Epidermal melanocyte (primary cell): ENCODE results near the gene NFKB1.

ENCODE experiments used
- DNase-seq: peaks from one replicate; pipeline ENCODE4 v3.0.0; 2011; ENCODE audit warnings: low spot score; ENCODE audit not compliant: insufficient read length

Gene NFKB1

DNA sequence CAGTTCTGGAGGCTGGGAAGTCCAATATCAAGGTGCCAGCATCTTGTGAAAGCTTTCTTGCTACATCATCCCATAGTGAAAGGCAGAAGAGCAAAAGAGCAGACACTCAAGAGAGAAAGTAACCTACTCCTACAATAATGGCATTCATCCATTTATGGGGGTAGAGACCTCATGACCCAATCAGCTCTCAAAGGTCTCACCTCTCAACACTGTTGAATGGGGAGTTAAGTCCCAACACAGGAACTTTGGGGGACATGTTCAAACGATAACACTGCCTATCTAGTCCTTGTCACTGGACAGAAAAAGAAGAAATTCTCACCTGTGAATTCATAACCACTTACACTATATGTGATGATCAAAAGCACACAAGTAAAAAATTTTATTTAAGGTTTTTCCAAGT is 6.6 kb upstream of the NFKB1 start:
- no peak for DNase-seq

DNA sequence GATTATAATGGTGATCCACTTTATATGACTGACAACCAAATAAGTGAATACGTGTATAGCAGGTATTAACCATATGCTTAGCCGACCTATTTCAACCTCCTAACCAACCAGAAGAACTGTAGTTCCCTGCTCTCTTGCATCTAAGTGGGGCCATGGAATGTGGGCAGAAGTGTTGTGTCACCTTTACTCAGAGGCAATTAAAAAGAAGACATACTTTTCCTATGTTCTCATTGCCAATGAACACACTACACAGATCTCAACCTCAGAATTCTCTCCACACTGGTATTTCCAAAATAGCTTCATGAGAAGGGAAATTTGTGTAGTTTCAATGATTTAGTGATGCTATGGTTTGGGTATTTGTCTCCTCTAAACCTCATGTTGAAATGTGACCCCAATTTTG is 3.2 kb upstream of the NFKB1 start:
- DNase-seq, result no peak

DNA sequence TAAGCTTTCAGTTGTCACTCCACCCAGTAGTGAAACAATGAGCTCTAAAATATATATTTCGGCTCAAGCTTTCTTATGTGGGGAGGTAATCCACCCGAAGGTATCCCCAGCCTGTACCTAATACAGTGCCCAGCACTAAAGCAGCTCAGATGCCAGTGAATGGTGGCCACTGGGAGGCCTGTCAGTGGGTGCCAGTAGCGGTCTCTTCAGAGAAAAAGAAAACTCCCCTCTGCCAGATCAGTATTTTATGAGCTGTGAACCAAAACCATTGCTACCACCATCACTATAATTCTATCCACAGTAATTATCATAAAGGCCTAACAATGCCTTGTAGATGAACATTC is 835 bp upstream of the NFKB1 start:
- no peak for DNase-seq

DNA sequence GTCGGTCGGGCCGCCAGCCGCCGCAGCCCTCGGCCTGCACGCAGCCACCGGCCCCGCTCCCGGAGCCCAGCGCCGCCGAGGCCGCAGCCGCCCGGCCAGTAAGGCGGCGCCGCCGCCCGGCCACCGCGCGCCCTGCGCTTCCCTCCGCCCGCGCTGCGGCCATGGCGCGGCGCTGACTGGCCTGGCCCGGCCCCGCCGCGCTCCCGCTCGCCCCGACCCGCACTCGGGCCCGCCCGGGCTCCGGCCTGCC is 213 bp downstream of the NFKB1 start:
- no peak for DNase-seq

DNA sequence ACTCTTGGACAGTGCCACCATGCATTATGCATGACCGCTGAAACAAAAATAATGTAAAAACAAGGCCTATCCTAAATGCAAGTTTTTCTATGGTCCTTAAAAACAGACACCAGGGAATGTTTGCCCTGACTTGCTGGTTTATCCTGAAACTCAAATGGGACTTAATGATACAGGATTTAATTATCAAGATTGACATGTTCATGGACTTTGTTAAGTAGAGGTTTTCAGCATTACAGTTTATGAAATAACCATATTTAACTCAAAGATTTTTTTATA is 1.3 kb downstream of the NFKB1 start:
- DNase-seq, result no peak

DNA sequence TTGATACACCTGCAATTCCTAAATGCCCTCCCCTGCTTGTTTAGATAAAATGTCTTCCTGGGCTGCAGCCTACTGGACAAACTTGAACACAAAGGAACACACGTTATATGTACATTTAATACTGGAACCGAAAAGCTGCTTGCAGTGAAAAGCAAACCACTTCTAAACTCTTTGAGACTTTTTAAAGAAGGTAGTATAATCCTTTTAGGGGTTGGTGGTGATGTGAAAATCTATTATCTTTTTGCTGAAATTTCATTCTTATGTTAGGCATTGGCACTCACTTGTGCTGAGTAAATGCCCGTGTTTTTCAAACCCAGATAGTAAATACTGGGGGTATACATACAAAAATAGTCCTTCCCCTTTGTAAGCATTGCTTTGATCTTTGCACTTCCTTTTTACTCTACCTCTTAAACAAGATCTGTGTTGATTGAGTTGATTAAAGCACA is 2.2 kb downstream of the NFKB1 start:
- DNase-seq, result no peak

DNA sequence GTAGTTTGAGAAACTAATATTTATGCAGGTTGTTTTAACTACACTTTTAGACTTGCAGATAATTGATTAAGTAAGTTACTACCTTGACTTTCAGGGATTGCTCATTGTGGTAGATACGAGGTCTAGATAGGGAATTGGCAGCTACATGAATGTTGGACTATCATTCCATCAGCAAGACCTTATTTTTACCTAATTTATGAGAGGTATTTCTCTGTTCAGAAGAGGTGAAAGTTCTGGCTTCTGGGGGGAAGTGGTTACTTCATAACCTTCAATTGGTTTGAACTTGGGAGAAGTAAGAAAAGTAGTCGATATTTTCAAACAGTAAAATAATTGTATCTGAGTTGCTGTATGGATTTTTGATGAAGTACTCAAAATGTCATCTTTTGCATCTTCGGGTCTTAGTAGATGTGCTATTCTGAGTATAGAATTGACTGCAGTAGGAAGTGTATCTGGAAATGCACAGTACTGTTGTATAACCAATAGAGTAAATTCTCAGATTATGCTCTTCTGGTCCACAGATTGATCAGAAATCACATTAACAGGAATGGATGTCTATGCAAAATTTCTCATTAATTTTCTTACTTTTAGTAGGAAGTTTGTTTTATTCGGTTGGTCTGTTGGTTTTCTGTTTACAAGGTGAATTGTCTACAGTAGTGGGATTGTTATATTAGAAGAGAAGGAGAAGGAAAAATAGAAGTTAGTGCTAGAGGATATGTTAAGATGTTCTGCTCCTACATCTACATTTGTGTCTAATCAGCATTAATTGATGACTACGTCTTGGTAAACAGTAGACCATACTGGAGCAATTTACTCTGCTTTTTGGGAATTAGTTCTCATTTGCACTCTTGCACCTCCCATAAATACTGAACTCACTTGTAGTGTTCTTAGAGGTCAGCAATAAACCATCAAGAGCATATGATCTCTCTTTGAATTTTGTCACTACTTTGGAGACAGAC is 3.0 kb downstream of the NFKB1 start:
- DNase-seq, result no peak

DNA sequence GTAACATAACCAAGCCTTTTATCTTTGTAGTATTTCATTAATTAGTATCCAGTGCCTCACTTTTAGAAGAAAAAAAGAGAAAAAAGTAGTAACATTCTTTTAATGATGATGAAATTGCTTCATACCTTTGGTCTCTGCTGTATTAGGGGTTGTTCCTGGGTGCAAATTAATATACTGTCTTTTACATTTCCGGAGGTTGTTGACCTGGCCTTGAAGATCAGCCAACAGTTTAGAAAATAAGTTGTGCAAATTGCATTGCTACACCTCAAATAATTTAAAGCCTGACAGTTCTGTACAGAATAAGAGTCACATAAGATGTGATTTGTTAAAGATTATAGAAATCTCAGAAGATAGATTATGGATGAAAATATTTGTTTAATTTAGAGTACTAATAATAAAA is 3.8 kb downstream of the NFKB1 start:
- no peak for DNase-seq

DNA sequence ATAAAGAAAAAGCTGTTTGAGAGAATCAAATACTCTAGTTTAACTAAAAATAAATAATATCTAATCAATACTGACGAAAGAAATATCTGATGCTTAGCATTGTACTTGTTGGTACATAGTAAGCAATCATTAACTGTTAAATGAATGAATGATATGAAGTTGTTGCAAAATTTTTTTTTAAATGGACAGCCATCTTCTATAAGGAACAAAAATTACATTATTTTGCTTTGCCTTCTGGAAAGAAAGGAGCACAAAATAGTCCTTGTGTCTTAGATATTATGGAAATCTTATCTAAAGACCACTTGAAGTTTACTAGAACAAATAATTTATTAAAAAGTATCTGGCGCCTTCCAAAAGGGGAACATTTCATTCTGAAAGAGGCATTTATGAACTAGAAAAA is 4.5 kb downstream of the NFKB1 start:
- DNase-seq, result no peak

DNA sequence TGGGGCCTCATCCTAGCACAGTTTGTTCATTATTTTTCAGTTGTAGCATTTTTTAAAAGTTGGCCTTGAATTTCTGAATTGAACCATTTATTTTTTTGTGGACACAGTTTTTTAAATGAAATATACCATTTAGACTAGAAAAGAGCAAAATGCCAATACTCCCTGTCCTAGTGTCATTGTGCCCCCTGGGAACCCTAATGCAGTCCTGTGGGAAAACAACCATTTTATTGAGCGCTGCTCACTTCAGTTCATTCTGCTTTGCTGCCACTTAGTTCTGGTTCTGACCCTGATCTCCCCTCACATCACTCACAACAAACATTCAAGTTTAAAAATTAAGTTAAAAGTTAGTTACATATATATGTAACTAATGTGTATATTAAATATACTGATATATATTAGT is 5.4 kb downstream of the NFKB1 start:
- no peak for DNase-seq

DNA sequence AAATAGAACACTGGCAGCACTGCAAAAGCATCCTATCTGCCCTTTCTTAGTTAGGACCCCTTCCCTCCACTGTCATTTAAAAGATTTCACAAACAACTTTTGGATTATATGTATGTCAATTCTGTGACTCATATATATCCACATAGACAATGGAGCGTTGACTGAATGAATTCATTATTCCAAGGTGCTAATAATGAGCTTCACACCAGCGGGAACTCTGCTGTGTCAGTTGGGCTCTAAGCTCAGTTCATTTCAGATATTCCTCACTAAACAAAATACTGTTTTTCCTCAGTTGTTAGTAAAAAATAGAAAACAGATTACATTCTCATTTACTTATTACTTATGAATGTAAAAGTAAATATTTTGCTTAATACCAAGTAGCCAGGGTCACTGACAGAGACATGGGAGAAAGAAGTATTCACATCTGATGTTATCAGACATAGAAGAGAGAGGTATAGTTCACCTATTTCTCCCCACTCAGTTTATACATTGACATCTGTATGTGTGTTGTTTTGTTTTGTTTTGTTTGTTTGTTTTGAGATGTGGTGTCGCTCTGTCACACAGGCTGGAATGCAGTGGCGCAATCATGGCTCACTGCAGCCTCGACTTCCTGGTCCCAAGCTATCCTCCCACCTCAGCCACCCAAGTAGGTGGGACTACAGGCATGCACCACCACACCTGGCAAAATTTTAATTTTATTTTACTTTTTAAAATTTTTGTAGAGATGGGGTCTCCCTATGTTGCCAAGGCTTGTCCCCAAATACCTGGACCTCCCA is 10.9 kb downstream of the NFKB1 start:
- DNase-seq, result no peak

DNA sequence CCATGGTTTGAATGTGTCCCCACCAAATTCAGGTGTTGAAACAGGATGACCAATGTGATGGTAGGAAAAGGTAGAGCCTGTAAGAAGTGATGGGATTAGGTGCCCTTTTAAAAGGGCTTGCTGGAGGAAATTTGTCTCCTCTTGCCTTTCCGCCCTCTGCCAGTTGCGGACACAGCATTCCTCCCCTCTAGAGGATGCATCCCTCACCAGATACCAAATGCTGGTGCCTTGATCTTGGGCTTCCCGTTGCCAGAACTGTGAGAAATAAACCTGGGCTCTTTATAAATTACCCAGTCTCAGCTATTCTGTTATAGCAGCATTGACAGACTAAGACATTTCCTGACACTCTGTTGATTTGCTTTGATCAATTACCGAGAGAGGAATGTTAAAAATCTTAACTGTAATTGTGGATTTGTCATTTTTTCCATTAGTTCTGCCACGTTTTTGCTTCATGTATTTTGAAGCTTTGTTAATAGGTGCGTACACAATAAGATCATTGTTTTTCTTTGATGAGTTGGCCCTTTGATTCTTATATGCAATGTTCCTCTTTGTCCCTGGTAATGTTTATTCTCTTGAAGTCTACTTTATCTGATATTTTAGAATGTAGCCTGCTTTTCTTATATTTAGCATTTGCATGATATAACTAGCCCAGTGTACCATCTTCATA is 13.3 kb downstream of the NFKB1 start:
- DNase-seq, result no peak

DNA sequence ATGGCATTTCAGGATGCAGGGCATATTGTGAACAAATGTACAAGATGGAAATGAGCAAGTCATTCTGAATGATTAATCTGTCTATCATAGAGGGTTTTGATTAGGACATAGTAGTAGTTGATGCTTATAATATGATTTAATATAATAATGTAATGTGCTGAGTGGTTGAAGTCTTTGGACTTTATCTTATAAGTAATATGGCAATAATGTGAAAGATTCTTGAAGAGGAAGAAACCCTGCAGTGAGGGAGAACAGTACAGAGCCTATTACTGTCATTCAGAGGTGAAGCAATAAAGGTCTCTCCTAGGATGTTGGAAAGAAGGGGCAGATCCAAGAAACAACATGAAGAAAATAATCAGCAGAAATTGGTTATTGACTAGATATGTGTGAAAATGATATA is 16.6 kb downstream of the NFKB1 start:
- no peak for DNase-seq

DNA sequence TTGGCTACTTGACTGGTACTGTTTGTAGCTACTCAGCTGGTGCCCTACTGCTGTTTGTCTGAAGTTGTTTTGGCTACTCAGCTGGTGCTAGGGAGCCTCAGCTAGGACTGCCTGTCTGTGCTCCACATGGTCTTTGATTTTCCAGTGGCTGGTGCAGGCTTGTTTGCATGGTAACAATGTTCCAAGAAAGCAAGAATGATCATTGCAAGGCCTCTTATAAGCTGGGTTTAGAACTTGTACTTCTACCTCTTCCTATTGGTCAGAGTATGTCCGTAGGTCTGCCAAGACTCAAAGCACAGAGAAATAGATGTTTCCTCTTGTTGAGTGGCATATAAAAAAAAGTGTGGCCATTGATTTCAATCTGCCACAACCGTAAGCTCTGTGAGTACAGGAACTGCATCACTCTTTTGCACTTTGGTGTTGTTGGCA is 17.6 kb downstream of the NFKB1 start:
- no peak for DNase-seq

DNA sequence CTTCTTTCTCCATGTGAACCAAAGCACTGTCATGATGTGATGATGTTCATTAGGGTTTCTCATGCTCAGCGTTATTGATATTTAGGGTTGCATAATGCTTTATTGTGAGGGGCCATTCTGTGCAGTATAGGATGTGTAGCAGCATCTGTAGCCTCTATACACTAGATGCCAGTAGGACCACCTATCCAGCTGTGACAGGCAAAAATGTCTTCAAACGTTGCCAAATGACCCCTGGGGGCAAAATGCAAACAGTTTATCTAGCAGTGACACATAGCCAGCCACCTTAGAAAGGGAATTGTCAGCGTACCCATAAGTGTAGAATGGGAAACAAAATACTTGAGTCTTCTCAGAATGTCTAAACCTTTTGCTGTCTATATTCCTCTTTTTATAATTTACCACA is 18.8 kb downstream of the NFKB1 start:
- DNase-seq, result no peak

DNA sequence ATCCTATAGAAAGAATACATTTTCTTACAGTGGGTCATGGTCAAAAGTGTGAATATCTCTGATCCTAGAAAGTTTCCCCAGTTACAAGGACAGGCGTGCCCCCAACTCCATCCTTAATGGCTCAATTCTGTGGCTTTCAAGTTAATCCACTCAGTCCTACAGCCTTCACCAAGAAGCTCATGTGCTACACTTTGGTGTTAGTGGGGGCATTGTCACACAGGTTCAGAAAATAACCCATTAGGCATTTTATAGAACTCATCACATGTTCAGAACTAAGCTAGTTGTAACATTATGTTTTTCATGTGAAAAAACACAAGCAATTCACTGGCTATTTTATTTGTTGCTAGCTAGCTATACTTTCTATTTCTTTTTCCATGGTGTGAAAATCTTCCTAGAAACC is 20.4 kb downstream of the NFKB1 start:
- DNase-seq, result no peak

DNA sequence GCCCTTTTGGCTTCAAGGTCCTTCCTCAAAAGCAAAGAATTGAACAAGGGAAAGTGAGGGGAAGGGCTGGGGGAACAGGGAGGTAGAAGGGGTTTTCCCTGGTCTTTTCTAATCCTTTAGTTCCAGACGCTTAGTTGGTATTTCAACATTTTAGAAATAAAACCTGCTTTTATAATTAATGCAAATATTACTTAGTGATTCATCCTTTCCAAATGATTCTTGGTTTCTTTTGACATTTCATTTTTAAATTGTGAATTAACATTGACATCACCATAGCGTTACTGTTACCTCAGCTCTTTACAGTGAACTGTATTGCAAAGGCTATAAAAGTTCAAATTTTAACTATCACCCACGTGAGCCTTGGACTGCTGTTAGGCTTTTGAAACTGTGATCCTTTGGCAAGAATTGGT is 20.9 kb downstream of the NFKB1 start:
- DNase-seq, result no peak

DNA sequence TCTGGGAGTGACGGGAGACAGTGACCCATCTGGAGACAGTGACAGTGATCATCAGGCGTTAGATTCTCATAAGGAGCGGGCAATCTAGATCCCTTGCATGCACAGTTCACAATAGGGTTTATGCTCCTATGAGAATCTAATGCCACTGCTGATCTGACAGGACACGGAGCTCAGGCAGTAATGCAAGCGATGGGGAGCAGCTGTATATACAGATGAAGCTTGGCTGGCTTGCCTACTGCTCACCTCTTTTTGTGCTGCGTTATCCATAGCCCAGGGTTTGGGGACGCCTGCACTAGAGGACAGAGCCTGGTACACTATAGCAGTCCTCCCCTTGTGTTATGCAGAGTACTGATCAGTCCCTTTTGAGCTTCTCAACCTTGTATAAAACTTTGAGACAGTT is 23.5 kb downstream of the NFKB1 start:
- DNase-seq, result no peak

DNA sequence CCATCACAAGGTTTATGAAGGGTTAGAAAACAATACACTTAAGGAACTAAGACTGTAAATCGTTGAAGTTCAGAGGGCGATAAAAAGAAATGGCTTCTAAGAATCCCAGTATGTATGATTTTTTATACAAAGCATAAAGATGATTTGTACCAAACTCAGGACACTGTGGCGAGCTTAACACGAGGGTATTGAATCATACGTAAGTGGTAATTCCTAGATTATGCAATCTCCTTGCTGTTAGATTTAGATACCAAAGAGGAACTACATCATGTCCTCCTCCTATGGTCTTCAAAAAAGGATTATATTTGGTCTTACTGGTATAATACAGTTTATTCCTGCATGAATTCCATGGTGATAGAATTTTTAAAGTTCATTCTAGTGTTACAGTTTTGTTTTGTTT is 23.9 kb downstream of the NFKB1 start:
- DNase-seq, result no peak

DNA sequence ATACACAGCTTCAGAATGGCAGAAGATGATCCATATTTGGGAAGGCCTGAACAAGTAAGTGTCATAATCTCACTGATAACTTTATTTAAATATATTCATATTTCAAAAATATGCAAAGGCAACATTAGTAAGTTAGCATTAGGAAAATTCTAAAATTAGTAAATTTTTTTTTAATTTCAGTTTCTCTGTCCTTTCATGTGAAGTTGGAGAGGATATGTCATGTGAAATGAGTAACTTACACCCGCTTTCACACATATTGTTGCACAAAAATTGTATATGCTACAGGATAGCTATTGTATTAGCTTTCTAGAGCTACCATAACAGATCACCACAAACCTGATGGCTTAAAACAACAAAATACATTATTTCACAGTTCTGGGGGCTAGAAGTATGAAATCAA is 24.3 kb downstream of the NFKB1 start:
- DNase-seq, result no peak

DNA sequence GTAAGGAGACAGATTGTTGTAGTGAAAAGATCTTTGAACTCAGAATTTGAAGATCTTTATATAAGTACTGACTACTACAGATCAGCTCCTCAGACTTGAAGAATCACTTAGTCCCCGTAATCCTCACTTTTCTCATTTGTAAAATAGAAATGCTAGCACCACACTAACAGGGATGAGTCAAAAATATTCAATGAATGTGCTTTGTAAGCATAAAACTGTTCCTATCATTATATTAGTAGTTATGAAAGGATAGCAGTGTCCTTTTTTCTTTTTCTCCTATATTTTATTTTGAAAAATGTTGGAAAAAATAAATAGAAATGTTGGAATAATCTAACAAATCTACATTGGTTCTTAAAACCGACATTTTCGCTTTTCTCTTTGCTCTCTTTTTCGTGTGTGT is 25.4 kb downstream of the NFKB1 start:
- DNase-seq, result no peak

DNA sequence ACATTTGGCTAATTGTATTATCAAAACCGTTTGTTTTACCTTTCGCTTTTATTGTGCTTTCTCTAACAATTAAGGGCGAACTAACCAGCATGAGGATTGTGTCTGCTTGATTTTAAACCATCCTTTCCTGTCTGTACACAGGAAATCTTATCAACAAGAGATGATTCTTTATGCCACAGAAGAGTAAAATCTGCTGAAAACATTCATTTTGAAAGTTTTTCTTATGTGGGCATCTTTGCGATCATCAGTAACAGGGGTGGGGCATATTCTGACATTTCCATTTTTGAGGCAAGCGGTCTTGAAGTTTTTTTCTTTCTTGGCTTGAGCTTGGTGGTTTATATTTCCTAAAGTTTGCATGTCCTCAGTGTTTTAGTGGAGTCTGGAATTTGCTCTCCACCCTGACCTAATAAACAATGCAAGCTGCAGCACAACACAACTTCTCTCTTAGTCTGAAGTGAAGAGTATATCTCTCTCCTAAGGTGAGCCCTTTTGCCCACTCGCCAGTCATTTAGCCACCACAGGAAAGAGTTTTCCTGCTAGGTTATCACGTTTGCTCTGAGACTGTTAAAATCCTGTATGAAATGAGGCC is 26.6 kb downstream of the NFKB1 start:
- DNase-seq, result no peak
